M059J (cell line): ENCODE measurements around the gene BMX. TPM values are rescaled to one million over a fixed set of nuclear protein-coding genes. Genes with fewer than 3 reads are reported as not detected.
A peak's percentile ranks its signal among the peaks of the same experiment; 100 is the strongest.

Source experiments
- DNase-seq: peaks from one replicate; pipeline ENCODE4 v3.0.0-alpha.2; 2012; ENCODE audit warnings: low read depth
- total RNA-seq: library from RNA; depleted of rRNA; stranded (reverse); fragments of >200 nt; shearing (Covaris generic); gene quantifications from 2 replicates; pipeline ENCODE4 v1.2.3, GENCODE V29; 2014; rRNA removed

BMX gene
- total RNA-seq: not detected in 2 replicates

GRCh38 chrX:15500497-15500966, at the start of gene BMX:
Gene BMX (plus strand): TSS chrX:15500807. CDS start chrX:15508354, 7,547 bp downstream.
- DNase-seq: no peak

- DNase-seq: no peak
Observed at GRCh38 chrX:15451913-15452312, 48.7 kb upstream of the BMX start.

GRCh38 chrX:15464704-15465103, 35.9 kb upstream of the BMX start:
- DNase-seq: peak; percentile 8

DNA sequence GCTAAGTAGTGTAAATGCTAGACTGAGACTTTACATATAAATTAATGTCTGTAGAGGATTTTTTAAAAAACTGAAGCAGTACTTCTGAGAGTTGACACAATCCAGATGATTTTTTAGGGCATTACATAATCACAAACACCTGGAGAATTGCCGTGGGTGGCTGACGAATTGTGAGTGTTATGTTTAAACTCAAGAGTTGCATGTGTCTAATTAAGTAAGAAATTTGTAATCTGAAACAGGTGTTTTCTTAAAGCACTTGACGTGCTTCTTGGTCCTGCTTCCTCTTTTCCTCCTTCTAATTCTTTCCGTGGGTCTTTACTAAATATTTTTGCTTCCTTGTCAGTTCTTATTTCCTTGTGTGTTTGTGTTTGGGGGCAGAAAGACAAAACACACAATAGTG, 35.3 kb upstream of the BMX start:
- no peak for DNase-seq

DNA sequence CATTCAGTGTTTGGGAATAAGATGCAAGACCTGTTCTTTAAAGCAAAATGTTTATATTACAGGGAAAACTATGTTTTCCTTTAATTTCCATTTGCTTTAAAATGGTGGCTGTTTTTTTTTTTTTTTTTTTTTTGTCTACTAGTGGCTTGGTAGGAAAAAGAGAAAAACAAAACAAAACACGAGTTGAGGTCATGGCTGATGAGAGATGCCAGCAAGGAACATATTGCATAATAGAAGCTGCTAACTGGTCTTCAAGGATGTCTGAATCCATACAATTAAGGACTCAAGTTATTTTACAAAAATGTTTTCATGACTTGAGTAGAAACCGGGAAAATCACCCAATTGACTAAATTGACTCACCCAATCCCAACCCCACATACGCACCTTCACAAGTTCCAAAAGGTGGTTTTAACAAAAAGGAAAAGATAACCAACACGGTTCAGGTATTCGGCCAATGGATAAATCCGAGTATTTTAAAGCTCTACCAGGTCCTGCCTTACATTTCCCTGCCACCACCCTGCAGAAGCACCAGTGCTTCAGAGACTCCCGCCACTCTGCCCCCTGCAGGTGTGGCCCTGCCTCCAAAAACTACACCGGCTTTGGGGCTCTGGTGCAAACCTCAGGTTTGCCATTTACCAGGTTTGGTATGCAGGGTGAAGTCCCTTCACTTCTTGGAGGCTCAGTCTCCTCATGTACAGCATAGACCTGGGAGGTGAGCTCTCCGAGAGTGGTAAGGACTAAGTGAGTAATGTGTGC, 34.5 kb upstream of the BMX start:
- no peak for DNase-seq

DNA sequence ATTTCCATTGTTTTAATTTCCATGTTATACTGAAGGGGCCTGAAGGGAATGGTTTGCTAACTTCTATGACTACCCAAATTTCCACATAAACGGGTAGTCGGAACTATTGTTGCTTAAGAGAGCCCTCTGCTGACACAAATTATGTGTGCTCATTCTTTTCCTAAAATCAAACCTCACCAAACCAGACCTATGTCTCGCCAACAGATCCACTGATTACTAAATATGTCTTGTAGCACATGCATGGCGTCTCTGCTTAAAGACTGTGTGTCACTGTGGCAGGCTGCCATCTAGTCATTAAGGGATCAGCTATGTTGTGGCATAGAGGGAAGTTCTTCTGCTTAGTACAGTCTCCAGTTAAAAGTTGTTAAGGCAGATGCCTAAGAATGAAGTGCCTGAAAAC, 32.6 kb upstream of the BMX start:
- peak; percentile 44 for DNase-seq

DNA sequence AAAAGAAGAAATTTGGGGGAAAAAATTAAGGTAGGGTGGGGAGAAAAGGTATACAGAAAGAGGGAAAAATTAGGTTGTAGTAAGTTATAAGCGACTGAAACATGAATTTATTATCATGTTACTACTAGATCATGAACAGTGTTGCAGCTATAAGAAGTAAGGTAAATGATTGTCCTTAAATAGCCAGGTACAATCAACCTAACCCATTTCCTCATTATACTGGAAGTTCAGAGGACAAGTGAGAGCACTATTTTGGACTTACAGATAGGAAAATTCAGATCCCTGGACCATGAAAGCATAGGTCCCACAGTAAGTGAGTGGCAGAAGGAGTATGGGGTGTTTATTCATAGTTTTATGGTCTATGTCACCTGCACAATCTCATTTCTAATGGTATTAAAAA, 31.0 kb upstream of the BMX start:
- DNase-seq: no peak

- peak; percentile 63 for DNase-seq
Observed at GRCh38 chrX:15471028-15471427, 29.6 kb upstream of the BMX start.

GRCh38 chrX:15472531-15472930, 28.1 kb upstream of the BMX start:
- no peak for DNase-seq

GRCh38 chrX:15474028-15474427, 26.6 kb upstream of the BMX start:
- DNase-seq: no peak

DNA sequence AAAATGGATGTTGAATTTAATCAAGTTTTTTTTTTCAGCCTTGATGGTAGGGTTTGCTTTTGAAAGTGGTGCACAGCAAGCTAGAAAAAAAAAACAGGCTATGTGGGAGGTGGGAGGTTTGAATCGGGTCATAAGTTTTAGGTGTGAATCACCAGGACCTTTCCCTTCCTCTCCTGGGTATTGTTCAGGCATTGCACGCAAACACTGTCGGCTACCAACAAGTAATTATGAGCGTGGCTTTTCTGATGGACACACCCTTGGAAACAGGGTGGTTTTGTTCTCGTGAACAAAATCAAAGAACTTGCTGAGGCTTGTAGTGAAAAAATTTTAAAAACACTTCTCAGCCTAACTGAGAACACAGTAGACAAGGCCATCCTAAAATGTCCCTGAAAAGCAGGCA, 25.6 kb upstream of the BMX start:
- peak; percentile 35 for DNase-seq

- DNase-seq: no peak
Observed at GRCh38 chrX:15475486-15475885, 25.1 kb upstream of the BMX start.

DNA sequence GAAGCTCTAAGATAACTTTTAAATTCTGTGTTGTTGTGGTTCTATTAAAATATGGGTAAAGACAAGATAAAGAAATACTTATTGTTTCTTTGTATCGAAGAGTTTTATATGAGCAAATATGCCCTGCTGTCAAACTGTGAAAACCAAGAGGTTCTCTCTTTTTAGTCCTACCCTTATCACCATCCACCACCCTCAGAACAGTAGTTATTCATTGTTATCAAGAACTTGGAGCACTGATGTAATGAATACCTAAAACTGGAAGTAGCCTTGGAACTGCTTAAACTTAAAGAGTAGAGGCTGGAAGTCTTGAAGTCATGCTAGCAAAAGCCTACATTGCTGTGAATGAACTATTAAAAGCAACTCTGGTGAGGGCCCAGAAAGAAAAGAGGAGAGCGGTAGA, 16.7 kb upstream of the BMX start:
- no peak for DNase-seq

GRCh38 chrX:15492469-15492868, 8.1 kb upstream of the BMX start:
- DNase-seq: no peak

GRCh38 chrX:15493118-15493962, 7.3 kb upstream of the BMX start, which contains the start of gene PIR:
Gene PIR (minus strand): TSS chrX:15493333. CDS start chrX:15491257, 2,076 bp downstream.
- peak; percentile 90 for DNase-seq

DNA sequence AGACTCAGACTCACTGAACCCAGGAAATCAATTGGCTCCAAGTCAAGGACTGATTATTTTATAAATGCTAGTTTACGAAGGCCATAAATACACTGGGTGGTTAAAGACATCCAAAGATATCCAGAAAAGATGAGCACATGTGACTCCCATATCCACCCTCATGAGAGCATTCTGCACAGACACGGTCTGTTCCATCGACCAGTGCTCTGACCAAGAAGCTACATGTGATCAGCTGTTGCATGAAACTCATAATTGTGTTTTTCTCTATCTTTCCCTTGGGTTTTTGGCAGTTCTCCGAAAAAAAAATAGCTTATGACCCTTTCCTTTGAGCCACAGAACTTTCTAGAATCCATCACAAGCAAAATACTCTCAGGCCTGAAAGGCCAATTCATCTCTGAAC, 4.8 kb upstream of the BMX start:
- no peak for DNase-seq

GRCh38 chrX:15496824-15497223, 3.8 kb upstream of the BMX start:
- no peak for DNase-seq

DNA sequence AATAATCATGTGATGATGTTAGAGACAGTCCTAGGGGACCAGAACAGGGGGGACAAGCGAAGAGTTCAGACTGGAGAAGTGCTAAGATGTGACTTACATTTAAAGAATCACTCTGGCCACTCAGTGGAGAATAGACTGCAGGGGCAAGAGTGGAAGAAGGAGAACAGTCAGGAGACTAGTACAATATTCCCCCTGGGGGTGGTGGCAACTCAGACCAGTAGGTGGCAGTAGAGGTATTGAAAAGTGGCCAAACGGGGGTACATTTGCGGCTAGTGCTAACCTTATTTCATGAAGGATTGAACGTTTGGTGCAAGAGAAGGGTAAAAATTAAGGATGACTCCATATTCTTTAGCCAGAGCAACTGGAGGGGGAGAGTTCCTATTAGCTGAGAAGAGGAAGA, 2.7 kb upstream of the BMX start:
- peak; percentile 52 for DNase-seq

DNA sequence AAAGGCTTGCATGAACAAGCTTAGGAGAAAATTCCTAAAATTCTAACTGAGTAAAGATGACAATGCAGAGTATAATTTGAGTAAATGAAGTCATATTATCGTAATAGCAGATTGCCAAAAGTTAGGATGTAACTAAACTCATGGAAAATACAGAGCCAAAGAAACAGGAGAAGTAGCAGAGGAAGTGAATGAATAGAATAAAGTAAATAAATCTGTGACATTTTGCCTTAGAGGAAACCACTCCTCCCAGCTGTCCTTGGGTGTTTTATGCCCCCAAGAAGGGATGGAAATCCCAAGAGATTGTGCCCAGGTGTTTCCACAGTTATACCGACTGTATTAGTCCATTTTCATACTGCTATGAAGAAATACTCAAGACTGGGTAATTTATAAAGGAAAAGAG, 1.9 kb upstream of the BMX start:
- DNase-seq: no peak

- no peak for DNase-seq
Observed at GRCh38 chrX:15499976-15500375, 631 bp upstream of the BMX start.

- no peak for DNase-seq
Observed at GRCh38 chrX:15501506-15501905, 899 bp downstream of the BMX start.

DNA sequence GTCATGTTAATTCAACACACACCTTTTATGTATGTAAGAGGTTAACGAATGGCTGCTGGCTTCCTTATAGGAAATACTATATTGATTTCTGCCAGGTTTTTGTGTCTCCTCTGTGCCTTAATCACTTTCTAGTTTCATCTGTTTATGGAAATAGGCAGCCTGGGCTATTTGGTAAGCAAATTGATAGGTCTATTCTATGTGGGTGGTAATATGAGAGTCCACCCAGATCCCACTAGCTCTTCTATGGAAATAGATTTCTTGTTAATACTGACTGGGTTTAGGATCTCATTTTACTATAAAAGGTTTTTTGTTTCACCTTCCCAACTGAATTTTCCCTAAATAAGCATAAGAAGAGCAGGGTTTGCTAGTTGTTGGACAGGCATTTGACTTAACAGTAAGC, 4.1 kb downstream of the BMX start:
- DNase-seq: no peak

DNA sequence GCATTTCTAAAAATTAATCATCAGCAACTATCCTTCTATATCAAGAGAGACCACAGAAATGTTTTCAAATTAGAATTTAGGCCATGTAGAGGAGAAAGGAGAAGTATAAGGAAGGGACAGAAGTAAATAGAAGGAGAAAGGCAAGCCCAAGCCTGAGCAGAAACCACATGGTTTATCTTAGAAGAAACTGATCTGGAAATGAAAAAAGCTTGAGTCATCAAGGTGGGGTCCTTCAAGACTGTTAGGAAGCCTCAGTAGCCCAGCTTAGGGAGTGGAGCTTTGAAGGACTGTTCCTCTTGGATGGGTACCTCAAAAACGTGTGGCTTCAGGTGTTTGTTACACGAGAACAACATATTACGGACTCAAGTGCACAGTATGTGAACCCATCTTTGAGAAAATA, 4.5 kb downstream of the BMX start:
- DNase-seq: no peak
